Fibroblast of skin of scalp (primary cell): ENCODE data around the gene GPR15LG.
"Not testable (repeated sequence)": the region's sequence is repeated elsewhere in the genome, so short reads cannot be mapped to it uniquely, and the experiment has no call there.

Source experiments
- DNase-seq: peaks from one replicate; pipeline ENCODE4 v3.0.0-alpha.2; 2013

Gene GPR15LG

GRCh38 chr10:84166620-84167288 is 6.8 kb upstream of the GPR15LG start:
- no peak for DNase-seq

GRCh38 chr10:84167289-84167653 is 6.3 kb upstream of the GPR15LG start:
- DNase-seq = not testable (repeated sequence)

- not testable (repeated sequence) for DNase-seq
Measured at GRCh38 chr10:84168382-84168781, 5.2 kb upstream of the GPR15LG start.

GRCh38 chr10:84171237-84171636 is 2.4 kb upstream of the GPR15LG start:
- DNase-seq = not testable (repeated sequence)

GRCh38 chr10:84171700-84172466 is 1.7 kb upstream of the GPR15LG start:
- DNase-seq = not testable (repeated sequence)

GRCh38 chr10:84172467-84173356 is 889 bp upstream of the GPR15LG start:
- DNase-seq = no peak

GRCh38 chr10:84175436-84175835 is 1.8 kb downstream of the GPR15LG start:
- no peak for DNase-seq

GRCh38 chr10:84176351-84176750 is 2.8 kb downstream of the GPR15LG start:
- no peak for DNase-seq

GRCh38 chr10:84176836-84177474 is 3.4 kb downstream of the GPR15LG start:
- no peak for DNase-seq

GRCh38 chr10:84177541-84178141 is 4.0 kb downstream of the GPR15LG start:
- no peak for DNase-seq

GRCh38 chr10:84178160-84178609 is 4.6 kb downstream of the GPR15LG start:
- DNase-seq = no peak

GRCh38 chr10:84179059-84179710 is 5.6 kb downstream of the GPR15LG start:
- DNase-seq = no peak

- not testable (repeated sequence) for DNase-seq
Measured at GRCh38 chr10:84180386-84180785, 6.8 kb downstream of the GPR15LG start.

GRCh38 chr10:84181631-84182030 is 8.0 kb downstream of the GPR15LG start:
- DNase-seq = no peak

- no peak for DNase-seq
Measured at GRCh38 chr10:84184517-84184916, 10.9 kb downstream of the GPR15LG start.

GRCh38 chr10:84185526-84186175 is 12.1 kb downstream of the GPR15LG start:
- no peak for DNase-seq

- no peak for DNase-seq
Measured at GRCh38 chr10:84188815-84189214, 15.2 kb downstream of the GPR15LG start.

- DNase-seq = no peak
Measured at GRCh38 chr10:84190621-84191020, 17.0 kb downstream of the GPR15LG start.

- no peak for DNase-seq
Measured at GRCh38 chr10:84191106-84191505, 17.5 kb downstream of the GPR15LG start.

- no peak for DNase-seq
Measured at GRCh38 chr10:84193327-84193726, 19.7 kb downstream of the GPR15LG start.

GRCh38 chr10:84193846-84194423 is 20.3 kb downstream of the GPR15LG start:
- DNase-seq = no peak
